H1 (cell line): ENCODE measurements around the gene ADSS2. TPM values are rescaled to one million over a fixed set of nuclear protein-coding genes. Genes with fewer than 3 reads are reported as not detected.

Experiments used
- ASH2L ChIP-seq: fragments of 200-600, 300-600 bp; sonication (generic); IDR thresholded peaks from one replicate; pipeline ENCODE4 v1.7.1; 2017; ENCODE audit warnings: low read length
- ATF3 ChIP-seq: IDR thresholded peaks from 2 replicates; pipeline ENCODE4 v1.6.1; 2011; ENCODE audit warnings: low read depth, mild to moderate bottlenecking, low read length; ENCODE audit not compliant: insufficient read depth
- EGR1 ChIP-seq: IDR thresholded peaks from 2 replicates; pipeline ENCODE4 v1.6.1; 2011; ENCODE audit warnings: low read depth, low read length, borderline replicate concordance
- polyA plus RNA-seq, 7 experiments: library from polyadenylated mRNA; depleted of rRNA in 3 of 7; stranded (reverse) in 5 of 7; unstranded in 2 of 7; fragments of >200 nt in 5 of 7; fragments of 200-250 nt in 2 of 7; gene quantifications; 1 replicate in 5 of 7; 2 replicates in 1 of 7; 4 replicates in 1 of 7; pipeline versions ENCODE4 v1.2.1 to v1.2.3, GENCODE V29; 2011 to 2013; ENCODE audit warnings: missing spikeins in 2 of 7, mixed read lengths in 2 of 7
- total RNA-seq: library from RNA; stranded (reverse); fragmentation: NEBNext Ultra II Directional; extraction: Animal tissue kit (Norgen Biotek cat#: 25700); gene quantifications from 2 replicates; pipeline ENCODE4 v1.2.1, GENCODE V29; 2021

Gene ADSS2
- total and polyA plus RNA-seq, 2 of the 8 experiments (the other 6 are each of a cell fraction or from before 2014, with no cell fraction given) = 29.8 to 108 TPM

GRCh38 chr1:244458781-244459180 is 7.1 kb upstream of the ADSS2 start (continued):
- TF ChIP-seq ASH2L (no peak), EGR1 (no peak), ATF3 (no peak)
